GM12873 (cell line): Measurements from ENCODE around the gene WDR70.

Source experiments
- CTCF ChIP-seq: IDR thresholded peaks from 2 replicates; pipeline ENCODE4 v1.5.1; 2012; ENCODE audit warnings: low read depth, mild to moderate bottlenecking, moderate library complexity, low read length, control low read depth; ENCODE audit not compliant: insufficient read depth; ENCODE audit errors: missing control alignments

WDR70 gene

GRCh38 chr5:37755581-37755980 lies 376.5 kb downstream of the WDR70 start:
- no peak for TF ChIP-seq CTCF

- no peak for TF ChIP-seq CTCF
Observed at GRCh38 chr5:37756248-37756647, 377.1 kb downstream of the WDR70 start.

- TF ChIP-seq CTCF = no peak
Observed at GRCh38 chr5:37757980-37758582, 379.0 kb downstream of the WDR70 start.

DNA sequence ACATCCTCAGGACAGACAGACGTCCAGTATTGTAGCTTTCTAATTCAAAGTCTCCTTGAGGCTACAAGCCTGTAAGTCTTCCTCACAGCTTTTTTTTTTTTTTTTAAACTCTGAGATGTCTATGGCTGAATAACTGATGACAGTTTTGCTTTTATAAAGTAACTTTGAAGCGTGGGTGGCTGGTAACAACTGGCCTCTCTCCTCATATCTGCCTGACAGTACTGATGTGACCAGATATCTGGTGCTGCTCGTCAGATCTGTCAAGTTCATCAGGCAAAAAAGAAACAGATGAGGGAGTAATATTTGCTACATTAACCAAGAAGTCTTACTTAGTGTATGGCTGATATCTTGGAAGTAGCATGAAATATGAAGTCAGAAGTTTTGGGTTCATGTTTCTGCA lies 388.1 kb downstream of the WDR70 start:
- no peak for TF ChIP-seq CTCF

DNA sequence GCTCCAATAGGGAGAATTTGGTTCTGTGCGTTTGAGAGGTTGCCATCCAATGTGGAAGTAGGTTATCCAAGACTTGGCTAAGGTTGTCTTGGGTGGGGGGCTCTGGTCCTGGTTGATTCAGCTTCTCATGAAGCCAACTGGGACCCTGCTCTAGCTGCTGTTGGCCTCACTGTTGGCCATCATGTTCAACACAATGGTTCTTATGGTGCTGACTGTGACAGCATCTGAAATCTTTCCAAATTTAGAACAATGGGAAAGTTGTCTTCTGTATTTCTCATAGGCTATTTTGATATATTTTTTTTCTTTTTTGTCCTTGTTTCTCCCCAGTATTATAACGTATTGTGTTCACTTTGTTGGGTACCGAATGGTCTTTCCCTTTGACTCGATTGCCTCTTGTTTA lies 388.8 kb downstream of the WDR70 start:
- TF ChIP-seq CTCF = no peak

GRCh38 chr5:37768371-37768770 lies 389.3 kb downstream of the WDR70 start:
- TF ChIP-seq CTCF = no peak

DNA sequence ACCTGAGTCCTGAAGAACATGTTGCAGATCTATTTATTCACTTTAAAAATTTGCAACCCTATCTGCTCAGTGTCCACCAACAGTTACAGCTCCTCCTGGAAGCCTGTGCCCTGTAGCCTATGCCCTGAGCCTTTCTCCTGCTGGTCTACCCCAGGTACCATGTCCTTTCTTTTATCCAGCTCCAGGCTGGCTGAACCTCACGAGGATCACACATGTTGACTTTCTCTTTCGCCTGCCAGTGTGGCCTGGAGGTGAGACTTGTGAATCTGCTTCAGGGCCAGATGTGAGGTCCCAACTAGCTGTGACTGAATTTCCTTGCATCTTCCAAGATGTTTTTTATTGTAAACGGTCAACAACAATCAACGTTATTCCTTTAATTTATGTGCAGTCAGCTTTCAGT lies 390.0 kb downstream of the WDR70 start:
- no peak for TF ChIP-seq CTCF
